A673 (cell line): ENCODE measurements around the gene PELI2.

Experiments used
- EZH2 ChIP-seq: fragments of 200-600 bp; sonication (generic); IDR thresholded peaks from 2 replicates; pipeline ENCODE4 v1.6.1; 2017; ENCODE audit warnings: borderline replicate concordance, low read depth, mild to moderate bottlenecking, mixed read lengths, antibody characterized with exemption, low read length; ENCODE audit not compliant: poor library complexity, severe bottlenecking
- TF ChIP-seq, protein P1 (sequence below): fragments of 300-800, 200-600 bp; sonication (generic); conservative IDR thresholded peaks from 2 replicates; pipeline ENCODE4 v1.5.1; 2017; ENCODE audit warnings: low read depth, mild to moderate bottlenecking, antibody characterized with exemption, low read length, moderate library complexity, mixed read lengths

DNA sequence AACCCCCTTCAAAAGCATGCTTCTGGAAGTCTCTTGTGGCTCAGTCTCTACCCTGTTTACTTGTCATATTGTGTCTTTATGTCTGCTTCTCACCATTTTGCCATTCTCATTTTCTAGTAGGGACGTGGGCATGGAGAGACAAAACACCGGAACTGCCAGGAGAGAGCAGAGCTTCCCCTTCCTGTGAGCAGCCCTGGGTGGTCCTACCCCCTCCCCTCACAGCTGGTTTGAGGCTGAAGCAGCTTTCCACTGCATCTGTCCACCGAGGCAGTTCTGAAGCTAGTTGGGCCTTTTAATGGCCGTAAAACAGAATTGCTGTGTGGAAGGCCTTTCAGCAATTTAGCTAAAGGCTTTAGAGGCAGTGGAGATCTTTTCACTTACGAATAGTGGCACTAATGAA lies 77.0 kb downstream of the PELI2 start:
- TF ChIP-seq, protein P1, sequence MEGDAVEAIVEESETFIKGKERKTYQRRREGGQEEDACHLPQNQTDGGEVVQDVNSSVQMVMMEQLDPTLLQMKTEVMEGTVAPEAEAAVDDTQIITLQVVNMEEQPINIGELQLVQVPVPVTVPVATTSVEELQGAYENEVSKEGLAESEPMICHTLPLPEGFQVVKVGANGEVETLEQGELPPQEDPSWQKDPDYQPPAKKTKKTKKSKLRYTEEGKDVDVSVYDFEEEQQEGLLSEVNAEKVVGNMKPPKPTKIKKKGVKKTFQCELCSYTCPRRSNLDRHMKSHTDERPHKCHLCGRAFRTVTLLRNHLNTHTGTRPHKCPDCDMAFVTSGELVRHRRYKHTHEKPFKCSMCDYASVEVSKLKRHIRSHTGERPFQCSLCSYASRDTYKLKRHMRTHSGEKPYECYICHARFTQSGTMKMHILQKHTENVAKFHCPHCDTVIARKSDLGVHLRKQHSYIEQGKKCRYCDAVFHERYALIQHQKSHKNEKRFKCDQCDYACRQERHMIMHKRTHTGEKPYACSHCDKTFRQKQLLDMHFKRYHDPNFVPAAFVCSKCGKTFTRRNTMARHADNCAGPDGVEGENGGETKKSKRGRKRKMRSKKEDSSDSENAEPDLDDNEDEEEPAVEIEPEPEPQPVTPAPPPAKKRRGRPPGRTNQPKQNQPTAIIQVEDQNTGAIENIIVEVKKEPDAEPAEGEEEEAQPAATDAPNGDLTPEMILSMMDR, result no peak
- TF ChIP-seq EZH2, result no peak
